Neural cell (in vitro differentiated cells): ENCODE measurements around the gene PCCA. TPM values are rescaled to one million over a fixed set of nuclear protein-coding genes. Genes with fewer than 3 reads are reported as not detected.

ENCODE experiments used
- H2AFZ ChIP-seq: fragments of 200-600, 300-800 bp; sonication (generic), shearing (Covaris generic); 2 replicates; pipeline ENCODE4 v1.6.0; 2014; ENCODE audit warnings: low read depth, mild to moderate bottlenecking, antibody characterized with exemption, low read length, moderate library complexity
- H3F3A ChIP-seq: fragments of 200-600 bp; shearing (Covaris generic); 2 replicates; pipeline ENCODE4 v1.6.1; 2016; ENCODE audit warnings: mild to moderate bottlenecking, moderate library complexity, mixed read lengths, antibody characterized with exemption, low read length; ENCODE audit not compliant: insufficient read depth, poor library complexity, severe bottlenecking
- H3K27ac ChIP-seq: fragments of 200-600, 300-800 bp; sonication (generic), shearing (Covaris generic); 2 replicates; pipeline ENCODE4 v1.5.1; 2014; ENCODE audit warnings: mild to moderate bottlenecking, low read length, moderate library complexity
- H3K27me3 ChIP-seq: fragments of 300-800, 200-600 bp; sonication (generic), shearing (Covaris generic); 2 replicates; pipeline ENCODE4 v1.6.0; 2014; ENCODE audit warnings: mild to moderate bottlenecking, low read depth, low read length, moderate library complexity; ENCODE audit not compliant: insufficient read depth
- H3K36me3 ChIP-seq: fragments of 300-800, 200-600 bp; sonication (generic), shearing (Covaris generic); 2 replicates; pipeline ENCODE4 v1.5.1; 2014; ENCODE audit warnings: mild to moderate bottlenecking, antibody characterized with exemption, low read length, moderate library complexity; ENCODE audit not compliant: insufficient read depth
- H3K4me2 ChIP-seq: fragments of 300-800, 200-600 bp; sonication (generic), shearing (Covaris generic); 2 replicates; pipeline ENCODE4 v1.6.0; 2014; ENCODE audit warnings: mild to moderate bottlenecking, low read length
- H3K4me3 ChIP-seq: fragments of 300-800, 200-600 bp; sonication (generic), shearing (Covaris generic); 2 replicates; pipeline ENCODE4 v1.5.1; 2014; ENCODE audit warnings: mild to moderate bottlenecking, low read length, moderate library complexity
- H3K79me2 ChIP-seq: fragments of 200-600 bp; shearing (Covaris generic); replicated peaks from 2 replicates; pipeline ENCODE4 v1.6.0; 2014; ENCODE audit warnings: mild to moderate bottlenecking, low read length, moderate library complexity; ENCODE audit not compliant: insufficient read depth
- H3K9ac ChIP-seq: fragments of 300-800, 200-600 bp; sonication (generic), shearing (Covaris generic); 2 replicates; pipeline ENCODE4 v1.6.1; 2016; ENCODE audit warnings: mild to moderate bottlenecking, low read length, mixed read lengths
- H3K9me2 ChIP-seq: fragments of 200-600 bp; shearing (Covaris generic); 2 replicates; pipeline ENCODE4 v1.6.1; 2016; ENCODE audit warnings: mild to moderate bottlenecking, low read length, mixed read lengths; ENCODE audit not compliant: insufficient read depth
- H3K9me3 ChIP-seq: fragments of 200-600, 300-800 bp; sonication (generic), shearing (Covaris generic); 2 replicates; pipeline ENCODE4 v1.6.1; 2016; ENCODE audit warnings: mild to moderate bottlenecking, mixed run types, low read length, moderate library complexity, mixed read lengths
- H4K20me1 ChIP-seq: fragments of 200-600 bp; shearing (Covaris generic); 2 replicates; pipeline ENCODE4 v1.6.1; 2016; ENCODE audit warnings: mild to moderate bottlenecking, mixed run types; ENCODE audit not compliant: insufficient read depth
- CTCF ChIP-seq: fragments of 450-650 bp; IDR thresholded peaks from 2 replicates; pipeline ENCODE4 v1.5.1; 2014; ENCODE audit warnings: antibody characterized with exemption, mild to moderate bottlenecking, moderate library complexity; ENCODE audit not compliant: poor library complexity, severe bottlenecking
- EP300 ChIP-seq: fragments of 450-650 bp; conservative IDR thresholded peaks from 2 replicates; pipeline ENCODE4 v1.6.1; 2014; ENCODE audit warnings: antibody characterized with exemption, mild to moderate bottlenecking, moderate library complexity; ENCODE audit not compliant: poor library complexity, severe bottlenecking
- EZH2 ChIP-seq: fragments of 200-600, 300-800 bp; shearing (Covaris generic), sonication (generic); IDR thresholded peaks from 2 replicates; pipeline ENCODE4 v1.6.1; 2014; ENCODE audit warnings: antibody characterized with exemption, low read length, borderline replicate concordance, mild to moderate bottlenecking; ENCODE audit not compliant: insufficient read depth, poor library complexity, severe bottlenecking
- MXI1 ChIP-seq: fragments of 450-650 bp; conservative IDR thresholded peaks from 2 replicates; pipeline ENCODE4 v1.6.1; 2014; ENCODE audit warnings: antibody characterized with exemption, mild to moderate bottlenecking; ENCODE audit not compliant: poor library complexity, severe bottlenecking
- POLR2AphosphoS5 ChIP-seq: IDR thresholded peaks from 2 replicates; pipeline ENCODE4 v1.6.1; 2012
- RAD21 ChIP-seq: fragments of 450-650 bp; conservative IDR thresholded peaks from 2 replicates; pipeline ENCODE4 v1.6.1; 2014; ENCODE audit warnings: antibody characterized with exemption, mild to moderate bottlenecking, moderate library complexity
- REST ChIP-seq: IDR thresholded peaks from 2 replicates; pipeline ENCODE4 v1.6.1; 2012; ENCODE audit warnings: borderline replicate concordance
- SMC3 ChIP-seq: fragments of 450-650 bp; conservative IDR thresholded peaks from 2 replicates; pipeline ENCODE4 v1.6.1; 2014; ENCODE audit warnings: antibody characterized with exemption, mild to moderate bottlenecking, moderate library complexity; ENCODE audit not compliant: poor library complexity
- TAF1 ChIP-seq: IDR thresholded peaks from 2 replicates; pipeline ENCODE4 v1.6.1; 2012; ENCODE audit warnings: low read depth
- polyA plus RNA-seq: library from polyadenylated mRNA; depleted of rRNA; stranded (reverse); fragments of >200 nt; gene quantifications from 2 replicates; pipeline ENCODE4 v1.2.3, GENCODE V29; 2014

The PCCA gene
- polyA plus RNA-seq, 1 donor from 2014 or later, result 17.0 TPM

GRCh38 chr13:100208002-100208401 is 119.1 kb downstream of the PCCA start:
- no peak overlapping the region for H3K4me2 ChIP-seq
- no peaks in the 10 kb centered on the region for H4K20me1 ChIP-seq
- no peaks in the 10 kb centered on the region for H3K79me2 ChIP-seq
- H3K36me3 ChIP-seq, result no peaks in the 10 kb centered on the region
- no peaks in the 10 kb centered on the region for H3K9me3 ChIP-seq
- no peak overlapping the region for H3K4me3 ChIP-seq
- H3K27me3 ChIP-seq, result no peaks in the 10 kb centered on the region
- H2AFZ ChIP-seq, result no peak overlapping the region
- no peaks in the 10 kb centered on the region for H3F3A ChIP-seq
- no peak overlapping the region for H3K27ac ChIP-seq
- TF ChIP-seq MXI1, result no peak
- no peak overlapping the region for H3K9ac ChIP-seq
- no peaks in the 10 kb centered on the region for H3K9me2 ChIP-seq

GRCh38 chr13:100208626-100209025 is 119.7 kb downstream of the PCCA start:
- H3K79me2 ChIP-seq, result no peaks in the 10 kb centered on the region
- H4K20me1 ChIP-seq, result no peaks in the 10 kb centered on the region
- H3K4me3 ChIP-seq, result no peak overlapping the region
- no peaks in the 10 kb centered on the region for H3F3A ChIP-seq
- H2AFZ ChIP-seq, result no peak overlapping the region
- no peaks in the 10 kb centered on the region for H3K36me3 ChIP-seq
- H3K9ac ChIP-seq, result no peak overlapping the region
- H3K9me2 ChIP-seq, result no peaks in the 10 kb centered on the region
- H3K4me2 ChIP-seq, result no peak overlapping the region
- TF ChIP-seq CTCF, result no peak
- no peak for TF ChIP-seq TAF1
- TF ChIP-seq RAD21, result no peak
- H3K27ac ChIP-seq, result no peak overlapping the region
- H3K27me3 ChIP-seq, result no peaks in the 10 kb centered on the region
- H3K9me3 ChIP-seq, result no peaks in the 10 kb centered on the region

- Histone ChIP-seq H3K9ac (no peak overlapping the region), H3K9me2 (no peaks in the 10 kb centered on the region), H3K9me3 (no peaks in the 10 kb centered on the region), H3K79me2 (no peaks in the 10 kb centered on the region), H2AFZ (no peak overlapping the region), H3K27me3 (no peaks in the 10 kb centered on the region), H4K20me1 (no peaks in the 10 kb centered on the region), H3F3A (no peaks in the 10 kb centered on the region), H3K4me2 (no peak overlapping the region), H3K36me3 (peaks cover 6% of the 10 kb centered on the region), H3K27ac (no peak overlapping the region), H3K4me3 (no peak overlapping the region)
- TF ChIP-seq REST (no peak), RAD21 (no peak), POLR2AphosphoS5 (no peak), SMC3 (no peak), TAF1 (no peak), EP300 (no peak), MXI1 (no peak), EZH2 (no peak), CTCF (no peak)
Measured at GRCh38 chr13:100209857-100210825, 121.2 kb downstream of the PCCA start.
